Erythroblast (primary cell): ENCODE results near the gene GMFB.

ENCODE experiments used
- GATA1 ChIP-seq: IDR thresholded peaks from 2 replicates; pipeline ENCODE4 v1.6.1; 2011; ENCODE audit warnings: low read depth, mild to moderate bottlenecking, control low read depth, low read length, moderate library complexity
- POLR2A ChIP-seq: IDR thresholded peaks from 2 replicates; pipeline ENCODE4 v1.6.1; 2011; ENCODE audit warnings: mild to moderate bottlenecking, low read length

DNA sequence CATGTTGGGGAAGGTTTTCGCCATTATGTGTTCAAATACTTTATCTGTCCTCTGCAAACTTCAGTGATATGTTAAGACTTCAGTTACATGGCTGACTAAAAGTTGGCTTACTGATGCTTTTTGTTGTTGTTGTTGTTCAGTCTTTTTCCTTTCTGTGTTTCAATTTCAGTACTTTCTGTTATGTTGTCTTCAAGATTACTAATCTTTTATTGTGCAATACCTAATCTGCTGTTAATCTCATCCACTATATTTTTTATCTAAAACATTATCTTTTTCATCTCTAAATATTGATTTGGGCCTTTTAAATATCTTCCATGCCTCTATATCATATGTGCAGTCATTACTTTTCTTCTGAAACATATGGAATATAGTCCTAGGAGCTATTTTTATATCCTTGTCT lies 27.9 kb upstream of the GMFB start:
- no peak for TF ChIP-seq POLR2A
- no peak for TF ChIP-seq GATA1
